Measurements from ENCODE around the gene GRK2.

GRCh38 chr11:67239783-67240575 is 26.3 kb upstream of the GRK2 start:
- TF ChIP-seq CTCF (IDR thresholded peaks at IDR 0.05) (peak in 1 of 3 experiments; percentile 12), POLR2AphosphoS5 (IDR thresholded peaks at IDR 0.05; ENCODE audit: insufficient read depth in 1 of 2, low read depth in 1 of 2) (peak; percentile 97 to 99)

All from vagina (tissue), 2 donors.